ENCODE measurements around the gene PLEKHJ1. TPM values are rescaled to one million over a fixed set of nuclear protein-coding genes. Genes with fewer than 3 reads are reported as not detected.
A peak's percentile ranks its signal among the peaks of the same experiment; 100 is the strongest.

PLEKHJ1 gene
- total and polyA plus RNA-seq, 2 of the 8 experiments (the other 6 are each of a cell fraction or from before 2014, with no cell fraction given): 135 to 187 TPM

- TF ChIP-seq RNF2 (IDR thresholded peaks at IDR 0.05; ENCODE audit: borderline replicate concordance, low read depth, low read length, missing control alignments, poor library complexity, severe bottlenecking) (no peak), EP300 (IDR thresholded peaks at IDR 0.05; ENCODE audit: borderline replicate concordance in 1 of 2, low read depth in 2 of 2, low read length in 2 of 2) (no peak), BACH1 (IDR thresholded peaks at IDR 0.05; ENCODE audit: low read length) (peak; percentile 77), RAD21 (IDR thresholded peaks at IDR 0.05 in 1 of 2, conservative IDR thresholded peaks at IDR 0.05 in 1 of 2; ENCODE audit: low read depth in 2 of 2, low read length in 2 of 2) (peak; percentile 82 to 84), TCF12 (IDR thresholded peaks at IDR 0.05; ENCODE audit: low read depth, low read length) (no peak), KDM4A (IDR thresholded peaks at IDR 0.05; ENCODE audit: low read depth, low read length, severe bottlenecking) (no peak), GABPA (IDR thresholded peaks at IDR 0.05; ENCODE audit: borderline replicate concordance, insufficient read depth, low read length) (no peak), SAP30 (IDR thresholded peaks at IDR 0.05; ENCODE audit: insufficient read depth, insufficient replicate concordance, low read length) (no peak), KDM1A (IDR thresholded peaks at IDR 0.05; ENCODE audit: borderline replicate concordance, low read length) (no peak), CBX5 (IDR thresholded peaks at IDR 0.05; ENCODE audit: low read depth, low read length) (no peak), BCL11A (IDR thresholded peaks at IDR 0.05; ENCODE audit: low read depth in 2 of 2, low read length in 2 of 2) (no peak), ASH2L (IDR thresholded peaks at IDR 0.05; ENCODE audit: low read length) (no peak), RFX5 (IDR thresholded peaks at IDR 0.05; ENCODE audit: borderline replicate concordance, low read depth, low read length) (no peak), ZNF274 (IDR thresholded peaks at IDR 0.05; ENCODE audit: borderline replicate concordance, extremely low read depth, low read length) (no peak), MAX (IDR thresholded peaks at IDR 0.05) (peak; percentile 53), YY1 (IDR thresholded peaks at IDR 0.05; ENCODE audit: low read depth, low read length) (no peak), SIX5 (IDR thresholded peaks at IDR 0.05; ENCODE audit: low read depth, low read length) (no peak), POLR2A (IDR thresholded peaks at IDR 0.05; ENCODE audit: control extremely low read depth in 1 of 2, low read depth in 2 of 2, low read length in 2 of 2) (peak in 1 of 2 experiments; percentile 34; a peak in 1 of 3 replicates), TAF1 (IDR thresholded peaks at IDR 0.05; ENCODE audit: low read depth, low read length) (no peak), USF2 (IDR thresholded peaks at IDR 0.05; ENCODE audit: low read length) (no peak), SIN3A (conservative IDR thresholded peaks at IDR 0.05 in 1 of 2, IDR thresholded peaks at IDR 0.05 in 1 of 2; ENCODE audit: low read depth in 1 of 2, low read length in 2 of 2) (peak; percentile 30 to 77; a peak in 2 of 4 replicates), TBP (IDR thresholded peaks at IDR 0.05; ENCODE audit: low read depth, low read length) (no peak), CREB1 (IDR thresholded peaks at IDR 0.05) (no peak), CHD1 (IDR thresholded peaks at IDR 0.05; ENCODE audit: low read depth, low read length) (no peak)
Observed at GRCh38 chr19:2274931-2275535, 38.9 kb upstream of the PLEKHJ1 start (continued).
